Putamen (tissue), 1 donor: ENCODE data around the gene DNAJC15.
"Not testable (repeated sequence)": the region's sequence is repeated elsewhere in the genome, so short reads cannot be mapped to it uniquely, and the experiment has no call there.

Experiments
- DNase-seq: peaks from one replicate; pipeline ENCODE4 v3.0.0-alpha.2; 2016; ENCODE audit warnings: low spot score

The DNAJC15 gene

DNA sequence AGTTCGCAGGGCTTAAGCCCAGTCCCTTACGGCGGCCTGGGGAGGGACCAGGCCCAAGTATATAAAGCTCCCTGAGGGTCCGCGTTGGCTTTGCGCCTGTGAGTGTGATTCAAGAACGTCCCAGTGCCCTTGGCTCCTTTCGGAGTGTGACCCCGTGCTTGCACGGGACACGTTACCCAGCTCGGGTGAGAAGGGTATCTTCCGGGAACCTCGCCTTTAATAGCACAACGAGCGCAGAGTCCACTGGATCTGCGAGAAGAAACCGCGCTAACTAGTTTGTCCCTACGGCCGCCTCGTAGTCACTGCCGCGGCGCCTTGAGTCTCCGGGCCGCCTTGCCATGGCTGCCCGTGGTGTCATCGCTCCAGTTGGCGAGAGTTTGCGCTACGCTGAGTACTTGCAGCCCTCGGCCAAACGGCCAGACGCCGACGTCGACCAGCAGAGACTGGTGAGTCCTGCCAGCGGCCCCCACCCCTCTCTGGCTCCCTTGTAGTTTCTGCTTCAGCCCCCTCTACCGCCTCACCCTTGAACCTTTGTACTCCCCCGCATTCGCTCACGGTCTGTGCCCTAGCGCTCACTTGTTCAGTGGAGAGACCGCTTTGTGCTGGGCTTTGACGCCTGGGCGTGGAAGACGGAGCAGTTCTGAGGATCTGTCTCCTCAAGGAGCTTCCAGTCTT, at the start of gene DNAJC15:
Gene DNAJC15, plus strand, starts transcription at position 298 of the 675 bp plus-strand sequence. Its CDS starts 41 bp downstream, at position 339.
- DNase-seq: peak; percentile 85

DNA sequence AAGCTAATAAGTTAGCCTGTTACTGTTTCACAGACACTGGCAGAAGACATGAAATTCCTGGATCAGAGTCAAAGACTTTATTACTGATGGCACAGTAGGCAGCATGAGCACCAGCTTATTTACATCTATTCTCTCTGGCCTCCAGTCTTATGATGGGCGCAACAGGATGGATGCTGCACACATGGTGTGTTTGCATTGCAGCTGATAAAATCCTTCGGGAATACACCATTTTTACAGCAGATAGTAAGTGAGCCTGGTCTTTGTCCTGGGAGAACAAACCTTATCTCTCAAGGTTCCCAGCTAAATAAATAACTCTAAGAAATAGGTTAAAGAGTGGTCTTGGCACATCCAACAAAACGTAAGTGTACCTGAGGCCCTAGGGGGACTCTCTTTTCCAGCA, 47.3 kb upstream of the DNAJC15 start:
- no peak for DNase-seq

DNA sequence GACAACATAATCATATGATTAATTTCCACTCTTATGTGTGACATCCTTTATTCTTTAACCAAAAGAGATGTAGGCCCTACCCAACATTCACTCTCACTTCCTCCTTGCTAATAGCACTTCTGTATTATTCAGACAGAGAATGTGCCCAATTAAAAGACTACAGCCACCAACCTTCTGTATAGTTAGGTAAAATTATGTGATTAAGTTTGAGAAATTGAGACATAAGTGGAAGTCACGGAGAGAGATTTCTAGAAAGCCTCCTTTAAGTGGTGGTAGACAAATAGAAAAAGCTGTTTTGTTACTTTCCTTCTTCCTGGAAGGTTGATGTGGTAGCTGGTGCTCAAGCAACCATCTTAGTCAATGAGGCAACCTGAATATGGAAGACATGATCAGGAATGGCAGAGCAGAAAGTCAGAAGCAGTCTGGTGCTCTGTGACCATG, 46.1 kb upstream of the DNAJC15 start:
- DNase-seq: no peak

DNA sequence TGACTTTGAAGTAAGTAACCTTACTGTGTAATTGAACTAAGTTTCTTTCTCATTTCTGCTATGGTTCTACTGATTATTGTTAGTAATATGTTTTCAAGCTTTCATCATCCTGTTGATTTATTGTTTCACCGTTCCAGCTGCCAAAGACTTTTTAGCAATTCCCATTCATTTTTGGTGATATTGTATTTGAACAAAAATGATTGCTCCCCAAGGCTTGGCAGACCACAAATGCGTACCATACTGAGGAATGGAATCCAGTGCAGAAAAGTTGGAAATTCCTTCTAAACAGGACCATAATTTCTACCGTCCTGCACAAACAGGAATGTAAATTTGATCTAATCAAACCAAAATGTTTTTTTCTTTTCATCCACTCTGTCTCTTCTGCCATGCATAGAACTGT, 42.1 kb upstream of the DNAJC15 start:
- DNase-seq: no peak

DNA sequence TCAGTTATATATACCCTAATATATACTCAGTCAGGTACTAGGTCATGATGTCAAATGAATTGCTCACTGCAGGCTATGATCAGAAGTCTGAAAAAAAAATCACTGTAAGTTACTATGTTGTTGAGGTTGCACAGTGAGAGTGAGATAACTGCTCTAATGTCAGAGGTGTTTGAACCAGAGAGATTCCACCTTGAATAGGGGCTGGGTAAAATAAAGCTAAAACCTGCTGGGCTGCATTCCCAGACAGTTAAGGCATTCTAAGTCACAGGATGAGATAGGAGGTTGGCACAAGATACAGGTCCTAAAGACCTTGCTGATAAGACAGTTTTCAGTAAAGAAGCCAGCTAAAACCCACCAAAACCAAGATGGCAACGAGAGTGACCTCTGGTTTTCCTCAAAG, 41.5 kb upstream of the DNAJC15 start:
- no peak for DNase-seq

DNA sequence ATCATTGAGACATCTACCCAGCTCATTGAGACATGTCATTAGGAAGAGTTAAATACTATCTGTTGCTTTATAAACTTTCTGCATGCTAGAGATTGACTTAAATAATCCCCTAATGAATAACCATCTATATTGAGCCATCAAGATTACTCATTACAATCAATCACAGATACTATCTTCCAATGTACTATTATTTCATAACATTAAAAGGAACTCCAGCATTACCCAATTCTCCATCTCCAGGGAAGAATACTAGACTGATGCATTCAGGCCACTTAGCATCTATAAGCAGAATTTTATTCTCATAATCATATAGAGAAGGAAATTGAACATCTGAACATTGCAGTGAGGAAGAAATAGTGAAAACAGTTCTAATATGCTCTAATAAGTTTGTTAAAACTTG, 39.4 kb upstream of the DNAJC15 start:
- no peak for DNase-seq

DNA sequence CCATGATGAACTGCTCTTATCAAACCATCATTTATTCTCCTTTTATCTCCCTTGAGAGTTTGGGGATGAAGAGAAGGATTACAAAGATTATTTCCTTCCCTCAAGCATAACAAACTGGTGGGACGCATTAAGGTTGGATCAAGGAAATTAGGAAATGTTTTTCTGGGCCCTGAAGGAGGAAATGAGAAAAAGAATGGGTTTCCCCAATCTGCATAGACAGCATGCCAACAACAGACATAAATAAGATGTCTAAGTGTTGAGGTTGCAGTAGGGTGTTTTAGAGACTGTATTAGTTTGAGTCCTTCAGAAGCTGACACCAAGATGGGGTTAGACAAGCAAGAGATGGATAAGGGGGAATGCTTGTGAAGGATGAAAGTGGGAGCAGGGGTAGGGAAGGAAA, 38.7 kb upstream of the DNAJC15 start:
- no peak for DNase-seq

DNA sequence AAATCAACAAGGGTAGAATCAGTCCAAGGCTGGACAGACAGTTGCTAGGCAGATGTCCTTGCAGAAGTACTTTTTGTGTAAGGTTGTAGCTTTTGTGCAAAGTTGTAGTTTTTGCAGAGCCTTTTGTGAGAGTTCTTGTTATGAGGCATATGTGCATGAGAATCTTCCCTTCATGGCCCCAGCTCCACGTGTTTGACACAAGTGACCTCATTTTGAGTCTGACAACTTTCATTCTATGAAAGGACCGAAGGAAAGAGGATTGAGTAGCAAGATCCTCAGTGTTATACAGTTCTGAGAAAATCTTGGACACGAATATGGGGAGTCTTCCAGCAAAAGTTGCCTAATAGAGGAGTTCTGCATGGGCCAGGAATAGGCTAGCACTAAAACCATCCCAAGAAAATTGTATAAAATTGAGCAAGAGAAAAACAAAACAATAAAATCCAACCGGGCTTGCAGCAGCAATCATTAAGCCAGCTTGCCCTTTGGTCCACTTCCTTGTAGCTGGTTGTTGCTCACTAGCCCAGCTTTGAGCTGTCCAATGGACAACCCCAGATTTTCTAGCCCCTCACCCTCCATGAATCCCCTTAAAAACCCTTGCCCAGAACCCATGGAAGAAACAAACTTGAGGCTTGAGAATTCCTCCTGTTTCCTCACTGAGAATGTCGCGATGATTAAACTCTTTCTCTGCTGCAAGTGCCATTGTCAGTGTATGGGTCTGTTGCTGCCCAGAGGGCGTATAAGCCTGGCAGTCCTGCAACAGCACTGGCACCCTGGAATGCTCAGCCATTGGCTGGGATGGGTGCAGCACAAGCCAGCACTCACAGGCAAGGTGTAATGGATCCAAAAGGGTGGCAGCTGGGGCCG, 37.8 kb upstream of the DNAJC15 start:
- no peak for DNase-seq

DNA sequence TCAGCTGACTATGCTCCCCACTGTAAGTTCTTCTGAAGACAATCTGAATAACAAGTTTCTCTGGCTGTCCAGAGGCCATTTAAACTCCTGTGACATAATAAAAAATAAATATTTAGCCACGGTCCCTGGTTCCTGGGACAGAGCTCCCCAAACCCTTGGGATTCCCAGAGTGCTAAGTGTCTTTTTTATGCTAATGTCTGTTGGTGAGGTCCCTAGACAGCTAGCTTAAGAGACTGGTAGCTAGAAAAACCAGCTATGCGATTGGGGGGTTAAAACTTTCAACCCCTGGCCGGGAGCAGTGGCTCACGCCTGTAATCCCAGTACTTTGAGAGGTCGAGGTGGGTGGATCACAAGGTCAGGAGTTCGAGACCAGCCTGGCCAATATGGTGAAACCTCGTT, 37.2 kb upstream of the DNAJC15 start:
- DNase-seq: no peak

DNA sequence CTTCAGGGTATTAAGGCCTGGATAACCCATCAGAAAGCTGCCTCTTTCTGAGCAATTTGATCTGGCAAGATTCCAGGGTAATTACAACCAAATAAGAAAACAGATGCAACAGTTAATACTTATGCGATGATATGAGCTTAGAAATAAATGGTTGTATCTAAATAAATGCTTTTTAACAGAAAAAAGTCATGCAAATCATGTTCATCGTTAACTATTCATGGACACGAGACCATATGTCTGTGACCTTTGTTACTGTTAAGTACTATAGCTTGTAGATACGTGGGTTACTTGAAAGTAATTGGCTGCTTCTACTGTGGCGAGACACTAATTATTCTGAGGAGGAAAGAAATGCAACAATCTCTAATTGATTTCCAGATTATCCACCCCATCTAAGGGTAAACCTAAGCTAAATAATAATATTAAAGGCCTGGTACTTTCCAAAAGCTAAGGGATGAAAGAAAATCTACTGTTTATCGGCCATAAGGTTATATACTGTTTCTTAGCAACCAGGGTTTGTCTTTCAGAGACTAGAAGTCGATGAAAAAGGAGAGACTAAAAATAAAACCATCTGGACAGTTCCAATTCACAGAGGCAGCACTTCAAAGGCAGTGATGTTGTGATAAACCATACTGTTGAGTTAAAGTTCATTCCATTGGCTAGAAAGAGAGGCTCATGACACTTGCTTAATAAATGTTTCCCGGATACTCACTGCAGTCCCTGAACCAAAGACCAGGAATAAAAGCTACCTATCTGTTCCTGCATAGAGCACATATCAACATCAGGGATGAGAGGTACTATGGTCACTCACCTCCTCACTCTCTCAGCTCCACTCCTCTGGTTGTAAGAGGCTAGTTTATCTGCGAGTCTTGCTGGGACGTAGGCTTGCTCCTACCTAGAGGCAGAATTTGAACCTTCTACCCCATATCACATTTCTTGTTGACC, 32.8 kb upstream of the DNAJC15 start:
- no peak for DNase-seq

DNA sequence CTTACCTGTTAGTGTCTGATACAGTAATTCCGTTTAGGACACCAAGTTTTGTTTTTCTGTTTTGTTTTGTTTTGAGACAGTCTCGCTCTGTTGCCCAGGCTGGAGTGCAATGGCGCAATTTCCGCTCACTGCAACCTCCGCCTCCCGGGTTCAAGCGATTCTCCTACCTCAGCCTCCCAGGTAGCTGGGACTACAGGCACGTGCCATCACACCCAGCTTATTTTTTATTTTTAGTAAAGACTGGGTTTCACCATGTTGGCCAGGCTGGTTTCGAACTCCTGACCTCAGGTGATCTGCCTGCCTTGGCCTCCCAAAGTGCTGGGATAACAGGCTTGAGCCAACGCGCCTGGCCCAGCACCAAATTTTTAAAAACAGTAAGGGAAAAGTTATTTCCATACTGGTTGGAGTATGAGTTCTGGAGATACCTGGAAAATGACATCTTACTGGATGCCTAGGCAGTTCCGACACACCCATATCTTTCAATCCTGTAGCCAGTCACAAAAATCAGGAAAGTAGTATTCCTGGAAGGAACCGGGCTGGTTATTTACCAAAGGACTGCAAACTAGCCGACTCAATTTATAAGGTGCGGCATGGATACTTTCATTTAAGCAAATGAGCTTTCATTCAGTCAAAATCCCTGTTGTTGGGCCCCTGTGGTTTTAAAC, 32.0 kb upstream of the DNAJC15 start:
- DNase-seq: not testable (repeated sequence)

DNA sequence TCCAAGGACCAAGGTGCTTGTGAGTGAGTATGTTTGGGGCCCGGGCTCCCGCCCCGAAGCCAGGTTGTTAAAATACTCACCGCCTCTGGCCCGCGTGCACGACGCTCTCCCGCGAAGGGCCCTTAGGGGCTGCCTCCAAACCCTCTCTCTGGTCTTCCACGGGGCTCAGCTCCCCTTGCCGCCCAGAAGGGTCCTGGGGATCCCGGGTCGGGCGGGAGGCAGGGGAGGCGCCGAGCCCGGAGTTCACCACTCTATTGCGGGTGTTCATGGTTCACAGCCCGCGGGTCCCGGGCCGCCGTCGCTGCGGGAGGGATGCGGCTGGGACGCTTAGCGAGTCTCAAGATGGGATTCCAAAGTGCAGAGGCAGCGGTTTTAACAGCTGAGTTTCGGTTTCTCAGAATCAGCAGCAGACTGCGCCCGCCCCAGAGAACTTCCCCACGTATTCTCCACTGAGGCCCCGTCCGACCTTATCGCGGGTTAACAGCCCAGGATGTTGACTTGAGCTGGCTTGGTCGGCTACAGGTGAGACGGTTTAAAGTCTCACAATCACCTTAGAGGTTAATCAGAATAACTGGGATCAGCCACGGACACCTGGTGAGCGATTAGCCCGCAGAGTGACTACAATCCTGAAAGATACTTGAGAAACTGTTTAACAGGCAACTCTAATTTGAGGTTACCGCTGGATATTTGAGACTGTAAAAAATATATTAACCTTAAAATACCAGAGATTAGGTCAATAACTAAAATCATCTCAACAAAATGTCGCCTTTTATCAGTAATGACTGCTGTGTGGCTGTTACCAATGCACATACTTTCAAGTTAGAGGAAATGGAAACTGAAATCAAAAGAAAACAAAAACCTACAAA, 31.3 kb upstream of the DNAJC15 start, which contains the start of gene EPSTI1:
Gene EPSTI1, minus strand, starts transcription at position 344 of the 866 bp plus-strand sequence. Its CDS starts 76 bp downstream, at position 268.
- DNase-seq: no peak

DNA sequence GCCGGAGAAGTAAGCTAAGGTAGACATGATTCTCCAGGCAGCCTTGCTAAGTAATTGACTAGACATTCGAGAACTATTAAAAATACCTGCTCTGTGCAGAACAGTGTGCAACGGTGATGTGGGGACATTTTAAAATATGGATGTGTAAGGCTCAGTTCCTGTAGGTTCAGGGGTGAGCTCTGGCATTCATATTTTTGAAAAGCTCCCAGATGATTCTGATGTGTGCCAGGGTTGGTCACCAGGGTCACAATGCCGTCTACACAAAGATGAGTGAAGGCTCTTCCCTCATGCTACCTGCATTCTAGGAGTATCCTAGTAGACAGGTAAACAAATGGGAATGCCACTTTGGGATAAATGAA, 30.6 kb upstream of the DNAJC15 start:
- no peak for DNase-seq

DNA sequence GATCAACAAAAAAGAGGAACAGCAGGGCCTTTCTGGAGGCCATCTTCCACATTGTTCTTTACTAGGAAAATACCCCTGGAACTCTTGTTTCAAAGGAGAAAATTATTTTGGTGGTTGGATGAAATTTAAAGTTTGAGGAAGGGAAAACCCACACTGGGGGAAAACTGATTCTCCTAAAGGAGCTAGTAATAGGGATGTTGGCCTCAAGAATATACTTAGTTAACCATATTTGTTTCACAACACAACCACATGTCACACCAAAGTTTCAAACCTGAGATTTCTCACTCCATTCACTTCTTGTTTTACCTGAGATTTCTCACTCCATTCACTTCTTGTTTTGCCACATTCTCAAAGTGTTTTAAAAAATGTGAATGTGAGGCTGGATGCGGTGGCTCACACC, 28.5 kb upstream of the DNAJC15 start:
- DNase-seq: no peak

DNA sequence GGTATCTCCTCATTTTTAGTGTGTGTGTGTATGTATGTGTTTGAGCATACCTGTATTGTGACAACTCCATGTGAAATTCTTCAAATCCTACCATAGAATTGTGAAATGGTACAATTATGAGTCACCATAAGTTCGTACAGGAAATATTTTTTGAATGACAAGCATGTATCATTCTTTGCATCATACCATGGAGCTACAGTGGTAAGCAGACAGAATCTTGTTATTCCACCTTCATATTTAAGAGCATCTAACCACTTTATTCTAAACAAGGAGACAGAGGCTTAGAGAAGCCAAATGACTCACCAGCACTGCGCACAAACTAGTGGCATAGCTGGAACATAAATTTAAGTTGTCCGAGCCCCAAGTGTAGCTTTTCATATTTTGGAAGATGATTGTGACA, 26.8 kb upstream of the DNAJC15 start:
- no peak for DNase-seq

DNA sequence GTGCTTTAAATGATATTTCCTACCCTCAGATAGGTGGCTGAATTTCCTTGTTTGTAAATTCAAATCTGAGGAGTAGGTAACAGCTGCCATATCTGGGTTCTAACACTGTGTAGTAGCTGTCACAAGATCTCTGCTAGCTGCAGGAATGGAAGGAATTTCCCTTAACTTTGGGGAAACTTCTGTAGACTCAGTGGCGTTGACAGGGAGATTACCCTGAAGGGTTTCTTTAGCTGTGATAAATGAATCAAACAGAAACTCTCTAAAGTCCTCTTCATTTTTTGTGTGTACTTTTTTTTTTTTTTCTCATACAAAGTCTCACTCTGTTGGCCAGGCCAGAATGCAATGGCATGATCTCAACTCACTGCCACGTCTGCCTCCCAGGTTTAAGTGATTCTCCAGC, 26.0 kb upstream of the DNAJC15 start:
- no peak for DNase-seq

DNA sequence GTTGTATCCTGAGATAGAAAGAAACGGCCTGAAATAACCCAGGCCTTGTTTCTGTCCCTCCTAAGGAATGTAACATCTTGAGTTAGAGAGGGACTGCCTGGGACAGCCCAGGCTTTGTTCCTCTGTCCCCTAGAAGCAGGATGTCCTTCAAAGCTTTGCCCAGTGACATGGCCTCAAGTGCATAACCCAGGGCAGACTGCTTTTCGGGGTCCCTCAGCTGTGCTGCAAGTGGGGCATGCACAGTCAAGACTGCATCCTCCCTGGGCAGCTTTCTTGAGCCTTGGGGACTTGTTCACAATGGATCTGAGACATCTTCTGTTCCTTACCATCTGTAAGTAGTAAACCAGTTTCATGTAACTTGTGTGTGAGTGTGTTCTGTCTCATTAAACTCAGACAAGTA, 23.9 kb upstream of the DNAJC15 start:
- no peak for DNase-seq

DNA sequence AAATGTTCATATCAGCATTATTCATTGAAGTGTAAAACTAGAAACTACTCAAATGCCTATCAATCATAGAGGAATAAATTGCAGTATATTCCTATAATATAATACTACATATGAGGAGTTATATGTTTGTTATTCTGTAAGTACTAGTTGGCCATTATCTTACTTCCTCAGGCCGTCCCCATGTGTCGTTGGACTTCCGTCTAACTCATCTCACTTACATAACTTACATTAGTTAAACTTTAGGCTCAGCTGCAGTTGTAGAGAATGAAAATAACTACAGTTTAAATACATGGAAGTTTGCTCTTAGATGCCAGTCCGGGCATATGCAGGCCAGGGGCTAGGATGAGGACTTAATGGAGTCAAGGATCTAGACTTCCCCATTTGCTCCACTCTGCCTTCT, 22.7 kb upstream of the DNAJC15 start:
- DNase-seq: no peak

DNA sequence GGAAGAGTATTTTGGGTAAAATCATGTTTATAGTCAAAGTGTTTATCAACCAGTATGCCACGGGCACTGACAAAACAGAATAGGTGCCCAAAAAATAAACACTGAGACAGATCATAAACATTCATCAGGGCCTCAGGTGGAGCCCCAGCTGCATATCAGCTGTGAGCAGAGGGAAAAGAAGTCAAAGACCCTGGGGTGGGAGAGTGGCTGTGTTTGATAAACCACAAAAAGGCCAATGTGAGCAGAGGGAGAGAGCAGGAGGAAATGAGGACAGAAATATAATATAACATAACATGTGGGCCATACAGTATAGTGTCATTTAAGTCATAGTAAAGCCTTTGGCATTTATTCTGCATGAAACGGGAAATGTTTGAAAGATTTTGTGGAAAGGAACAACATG, 21.4 kb upstream of the DNAJC15 start:
- DNase-seq: no peak

DNA sequence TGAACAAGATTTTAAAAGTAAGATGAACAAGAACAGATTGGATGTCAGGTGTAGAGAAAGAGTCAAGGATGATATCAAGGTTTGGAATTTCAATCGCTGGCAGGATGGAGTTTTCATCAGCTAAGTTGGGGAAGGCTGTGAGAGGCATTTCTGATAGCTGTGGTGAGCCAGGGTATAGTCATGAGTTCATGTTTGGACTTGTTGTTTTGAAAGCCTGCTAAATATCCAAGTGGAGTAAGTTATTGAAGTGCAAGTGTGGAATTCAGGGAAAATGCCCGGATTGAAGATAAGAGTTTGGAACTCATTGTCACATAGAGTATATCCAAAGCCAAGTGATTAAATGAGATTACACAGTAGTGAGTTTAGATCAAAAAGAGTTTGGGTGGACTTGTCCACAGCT, 20.4 kb upstream of the DNAJC15 start:
- DNase-seq: no peak

DNA sequence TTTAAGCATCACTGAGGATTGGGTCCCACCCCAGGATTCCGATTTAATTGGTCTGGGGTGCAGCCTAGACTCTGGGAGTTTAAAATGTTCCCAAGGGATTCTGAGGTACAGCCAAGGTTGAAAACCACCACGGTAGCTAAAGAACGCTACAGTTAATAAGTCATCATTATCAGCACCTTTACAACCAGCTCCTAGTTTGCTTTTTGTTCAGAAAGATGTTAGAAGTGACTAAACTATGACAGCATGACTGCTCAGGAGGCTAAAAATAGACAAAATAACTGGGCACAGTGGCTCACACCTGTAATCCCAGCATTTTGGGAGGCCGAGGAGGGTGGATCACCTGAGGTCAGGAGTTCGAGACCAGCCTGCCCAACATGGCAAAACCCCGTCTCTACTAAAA, 19.7 kb upstream of the DNAJC15 start:
- no peak for DNase-seq
